A549 (cell line): Measurements from ENCODE around the gene PIK3CA. TPM values are rescaled to one million over a fixed set of nuclear protein-coding genes. Genes with fewer than 3 reads are reported as not detected.

ENCODE experiments used
- ATAC-seq, 2 experiments: fragments of 200-7000 bp in 1 of 2; fragments of >200 bp in 1 of 2; cut with Nextera tagmentation in 1 of 2; cut with Tn5 transposase in 1 of 2; 3 replicates each; pipeline versions ENCODE4 v1.8.0 to v1.9.1; 2018 to 2020; ENCODE audit warnings: mild to moderate bottlenecking in 1 of 2, moderate library complexity in 1 of 2
- CTCF ChIA-PET: fragments of 300-600 bp; sonication (Branson Sonifier 250); formaldehyde crosslinking; extraction: SDS; loops from one replicate; lab custom pipeline; 2021; ENCODE audit warnings: antibody characterized with exemption, inconsistent platforms; lab: Yijun Ruan, JAX
- POLR2A ChIA-PET: fragments of 350-600 bp; formaldehyde crosslinking; extraction: SDS; loops from one replicate; lab custom pipeline; 2021; ENCODE audit warnings: antibody characterized with exemption, inconsistent platforms; lab: Yijun Ruan, JAX
- DNase-seq, 2 experiments: peaks; one replicate each; pipeline versions ENCODE4 v3.0.0 to v3.0.0-alpha.2; 2011 to 2016; ENCODE audit warnings: low read depth in 1 of 2, low spot score in 1 of 2
- FAIRE-seq: peaks from 2 replicates; lab custom pipeline; 2011; peaks lifted over from hg19 to GRCh38; lab: Jason Lieb, UNC
- H3K27ac ChIP-seq, 2 experiments: fragments of >200 bp; sonication (Bioruptor Twin); formaldehyde crosslinking; 3 replicates each; pipeline ENCODE4 v1.5.1; 2016 to 2017
- H3K4me1 ChIP-seq: fragments of >200 bp; sonication (Bioruptor Twin); formaldehyde crosslinking; 3 replicates; pipeline ENCODE4 v1.6.1; 2016
- H3K4me2 ChIP-seq: fragments of >200 bp; sonication (Bioruptor Twin); formaldehyde crosslinking; 3 replicates; pipeline ENCODE4 v1.6.1; 2016
- H3K4me3 ChIP-seq: fragments of >200 bp; sonication (Bioruptor Twin); formaldehyde crosslinking; 3 replicates; pipeline ENCODE4 v1.5.1; 2016
- H3K9me3 ChIP-seq: fragments of >200 bp; sonication (Bioruptor Twin); formaldehyde crosslinking; 3 replicates; pipeline ENCODE4 v1.6.1; 2016
- BHLHE40 ChIP-seq: IDR thresholded peaks from 2 replicates; pipeline ENCODE4 v1.6.1; 2012; ENCODE audit warnings: low read depth, low read length, inconsistent platforms
- CBX8 ChIP-seq: fragments of 200-600 bp; sonication (generic); IDR thresholded peaks from 2 replicates; pipeline ENCODE4 v1.6.1; 2016
- CEBPB ChIP-seq, 2 experiments: fragments of >200 bp in 1 of 2; sonication (Bioruptor Twin) in 1 of 2; formaldehyde crosslinking in 1 of 2; IDR thresholded peaks; 2 replicates each; pipeline ENCODE4 v1.6.1; 2012 to 2016
- CHD2 ChIP-seq: fragments of 150-350 bp; IDR thresholded peaks from 2 replicates; pipeline ENCODE4 v1.6.1; 2014; ENCODE audit warnings: low read length; ENCODE audit not compliant: partially characterized antibody
- EP300 ChIP-seq, 2 experiments: fragments of >200 bp; sonication (Bioruptor Twin); formaldehyde crosslinking; IDR thresholded peaks; 2 replicates in 1 of 2; 3 replicates in 1 of 2; pipeline ENCODE4 v1.6.1; 2016 to 2017
- FOSB ChIP-seq: fragments of 250-450 bp; sonication (Bioruptor Pico); IDR thresholded peaks from 2 replicates; pipeline ENCODE4 v1.5.0; 2020; ENCODE audit warnings: mild to moderate bottlenecking, moderate library complexity
- HOXB5 ChIP-seq: fragments of 250-450 bp; sonication (Bioruptor Pico); IDR thresholded peaks from 2 replicates; pipeline ENCODE4 v1.5.0; 2020; ENCODE audit warnings: mild to moderate bottlenecking, moderate library complexity
- JUN ChIP-seq, 2 experiments: fragments of >200 bp; sonication (Bioruptor Twin); formaldehyde crosslinking; IDR thresholded peaks; 2 replicates in 1 of 2; 3 replicates in 1 of 2; pipeline ENCODE4 v1.6.1; 2016 to 2017
- JUNB ChIP-seq: fragments of >200 bp; sonication (Bioruptor Twin); formaldehyde crosslinking; IDR thresholded peaks from 2 replicates; pipeline ENCODE4 v1.6.1; 2016
- KDM5A ChIP-seq: fragments of 200-600 bp; sonication (generic); IDR thresholded peaks from 2 replicates; pipeline ENCODE4 v1.6.1; 2016; ENCODE audit warnings: antibody characterized with exemption, mild to moderate bottlenecking
- MAFK ChIP-seq: fragments of 450-650 bp; IDR thresholded peaks from 2 replicates; pipeline ENCODE4 v1.6.1; 2014; ENCODE audit not compliant: partially characterized antibody
- MAX ChIP-seq: IDR thresholded peaks from 2 replicates; pipeline ENCODE4 v1.6.1; 2012
- MAZ ChIP-seq: fragments of 150-350 bp; IDR thresholded peaks from 2 replicates; pipeline ENCODE4 v1.6.1; 2014; ENCODE audit warnings: antibody characterized with exemption, low read depth, low read length, borderline replicate concordance
- NR3C1 ChIP-seq: fragments of >200 bp; sonication (Bioruptor Twin); formaldehyde crosslinking; IDR thresholded peaks from 3 replicates; pipeline ENCODE4 v1.6.1; 2017
- PBX3 ChIP-seq: IDR thresholded peaks from 2 replicates; pipeline ENCODE4 v1.6.1; 2012
- PHF8 ChIP-seq: fragments of 200-600 bp; sonication (generic); IDR thresholded peaks from 2 replicates; pipeline ENCODE4 v1.6.1; 2016; ENCODE audit warnings: low read depth, mild to moderate bottlenecking, antibody characterized with exemption, moderate library complexity, borderline replicate concordance
- POLR2A ChIP-seq: IDR thresholded peaks from 2 replicates; pipeline ENCODE4 v1.6.1; 2012; ENCODE audit warnings: mild to moderate bottlenecking, low read length
- POLR2AphosphoS2 ChIP-seq: conservative IDR thresholded peaks from 2 replicates; pipeline ENCODE4 v1.6.1; 2012; ENCODE audit warnings: low read length, improper control_type of control experiment, inconsistent platforms
- REST ChIP-seq: fragments of 200-600 bp; sonication (generic); IDR thresholded peaks from 2 replicates; pipeline ENCODE4 v1.6.1; 2016; ENCODE audit warnings: antibody characterized with exemption, mild to moderate bottlenecking, moderate library complexity
- RFX5 ChIP-seq: fragments of 450-650 bp; IDR thresholded peaks from 2 replicates; pipeline ENCODE4 v1.7.1; 2014; ENCODE audit warnings: antibody characterized with exemption, mild to moderate bottlenecking, moderate library complexity
- TP53 ChIP-seq: fragments of 250-450 bp; sonication (Bioruptor Pico); IDR thresholded peaks from 2 replicates; pipeline ENCODE4 v1.5.0; 2021; ENCODE audit warnings: mild to moderate bottlenecking, moderate library complexity
- USF2 ChIP-seq: fragments of 450-650 bp; IDR thresholded peaks from 2 replicates; pipeline ENCODE4 v1.6.1; 2014; ENCODE audit warnings: antibody characterized with exemption
- ZNF302 ChIP-seq: fragments of 250-450 bp; sonication (Bioruptor Pico); IDR thresholded peaks from 2 replicates; pipeline ENCODE4 v1.9.0; 2021; ENCODE audit warnings: inconsistent platforms, mild to moderate bottlenecking, moderate library complexity
- WGBS: methylation state at CpG from one replicate; pipeline ENCODE4 v1.1.6; 2017; ENCODE audit errors: missing lambda C conversion rate; 5-methylcytosine and 5-hydroxymethylcytosine counted together
- polyA minus RNA-seq: library from RNA; depleted of rRNA, polyadenylated mRNA; stranded (reverse); fragments of >200 nt; gene quantifications from 2 replicates; pipeline ENCODE4 v1.2.3, GENCODE V29; 2011; rRNA and poly(A)+ RNA removed
- polyA plus RNA-seq, 4 experiments: library from polyadenylated mRNA; depleted of rRNA in 3 of 4; stranded (reverse); fragments of >200 nt; fragmentation: RNase III in 1 of 4; extraction: RNeasy Plus Mini Kit Qiagen cat#74134 plus additional on column Dnase treatment in 1 of 4; gene quantifications; 2 replicates in 3 of 4; 3 replicates in 1 of 4; pipeline ENCODE4 v1.2.3, GENCODE V29; 2011 to 2017

Gene PIK3CA
- 9.1 and 10.3 TPM in 2 replicates for polyA plus RNA-seq (2011; rRNA removed)
- polyA plus RNA-seq (2012; cell fraction: cytosol; rRNA removed) = 0.87 and 1.1 TPM in 2 replicates
- 0.49 and 0.94 TPM in 2 replicates for polyA plus RNA-seq (2012; cell fraction: nucleus; rRNA removed)
- 4.5 to 6.2 TPM (median 4.9 TPM) in 3 replicates for polyA plus RNA-seq (2017; fragmentation: RNase III; extraction: RNeasy Plus Mini Kit Qiagen cat#74134 plus additional on column Dnase treatment)
- 5.8 and 6.2 TPM in 2 replicates for polyA minus RNA-seq

- TF ChIP-seq POLR2A (peak; percentile 24), TP53 (CRISPR knock-in tag) (no peak), POLR2AphosphoS2 (no peak), MAZ (peak; percentile 77; the same call in 1 of the 2 replicates), MAX (0 out of 2 replicates have a peak, but pooled peaks have one; percentile 36), JUN (IDR thresholded peaks at IDR 0.05) (peak in 1 of 2 experiments; percentile 60; a peak in 2 of 5 replicates)
- ChIA-PET POLR2A (interaction anchor here (0.6 to 1.2 kb wide), 6 partner anchors 10 to 154 kb away, joined by 3 to 4 read pairs (median 3); no protein-coding TSS in a partner anchor), CTCF (interaction anchor here (0.7 to 2.5 kb wide), 7 partner anchors 11 to 173 kb away, joined by 3 to 13 read pairs (median 4); partner anchors contain the start of gene ZMAT3)
- Histone ChIP-seq H3K9me3 (no peaks in the 10 kb centered on the region), H3K4me1 (0 out of 3 replicates have a peak, but pooled peaks cover 11% of the 10 kb centered on the region), H3K4me2 (peak within 1 kb of the TSS; percentile 97), H3K4me3 (peak within 1 kb of the TSS; percentile 97), H3K27ac (peak within 1 kb of the TSS; percentile 96 to 97)
- WGBS = 2% methylated on average over 25 of the region's 67 CpGs
- FAIRE-seq = no peak
- peak; percentile 68 to 95 for DNase-seq
- ATAC-seq = peak; percentile 89 to 94
Observed at GRCh38 chr3:179147873-179148615, at the start of gene PIK3CA. TSS of gene PIK3CA (plus strand) at chr3:179148357. CDS start at chr3:179198826, 50,469 bp downstream.

- FAIRE-seq = no peak
- CTCF ChIA-PET = interaction anchor here (0.7 to 1.4 kb wide), 3 partner anchors 10 to 198 kb away, joined by 3 to 4 read pairs (median 3); no protein-coding TSS in a partner anchor
- WGBS = 56% methylated on average over 7 of the region's 7 CpGs
Observed at GRCh38 chr3:179098388-179099077, 49.6 kb upstream of the PIK3CA start.

GRCh38 chr3:179100652-179101051 lies 47.5 kb upstream of the PIK3CA start:
- FAIRE-seq (no peak), ATAC-seq (no peak; a peak in 1 of 6 replicates), DNase-seq (no peak)
- Histone ChIP-seq H3K27ac (no peak overlapping the region), H3K4me1 (no peaks in the 10 kb centered on the region), H3K4me3 (no peak overlapping the region), H3K4me2 (no peak overlapping the region), H3K9me3 (no peaks in the 10 kb centered on the region)
- POLR2A ChIA-PET = no interaction called here
- CTCF ChIA-PET = interaction anchor here (0.9 to 1.6 kb wide), 4 partner anchors 18 to 221 kb away, joined by 3 to 4 read pairs (median 4); no protein-coding TSS in a partner anchor
- no peak for TF ChIP-seq PBX3
- no peak for TF ChIP-seq KDM5A
- no peak for TF ChIP-seq CBX8
- no peak for TF ChIP-seq FOSB
- TF ChIP-seq PHF8 = no peak
- no peak for TF ChIP-seq USF2
- TF ChIP-seq MAFK = no peak
- TF ChIP-seq CHD2 = no peak
- TF ChIP-seq POLR2AphosphoS2 = no peak
- no peak for TF ChIP-seq JUNB
- TF ChIP-seq NR3C1 = no peak
- TF ChIP-seq ZNF302 (CRISPR knock-in tag) = no peak
- no peak for TF ChIP-seq TP53 (CRISPR knock-in tag)
- no peak for TF ChIP-seq EP300 (IDR thresholded peaks at IDR 0.05)

More at GRCh38 chr3:179098388-179099077, 49.6 kb upstream of the PIK3CA start:
- POLR2A ChIA-PET = no interaction called here
- Histone ChIP-seq H3K9me3 (no peaks in the 10 kb centered on the region), H3K4me1 (no peaks in the 10 kb centered on the region), H3K4me2 (no peak overlapping the region), H3K4me3 (no peak overlapping the region), H3K27ac (no peak overlapping the region)
- DNase-seq (no peak), ATAC-seq (no peak)
- TF ChIP-seq RFX5 (no peak), REST (no peak), BHLHE40 (no peak), NR3C1 (no peak), TP53 (CRISPR knock-in tag) (no peak), CEBPB (IDR thresholded peaks at IDR 0.05) (no peak), MAZ (no peak), HOXB5 (CRISPR knock-in tag) (no peak), JUN (IDR thresholded peaks at IDR 0.05) (no peak), FOSB (no peak)
